ENCODE data around the gene FARSB. TPM values are rescaled to one million over a fixed set of nuclear protein-coding genes. Genes with fewer than 3 reads are reported as not detected.

The FARSB gene
- total and polyA plus RNA-seq, 2 experiments from 2014 or later = 12.9 to 15.0 TPM

- no peaks in the 10 kb centered on the region for H3K4me1 ChIP-seq (ENCODE audit: insufficient read depth)
- no peaks in the 10 kb centered on the region for H3K9me2 ChIP-seq (replicated peaks; ENCODE audit: insufficient read depth)
- no peaks in the 10 kb centered on the region for H3K79me2 ChIP-seq
- 27% methylated on average over 10 of the region's 10 CpGs for WGBS (ENCODE audit: low lambda C conversion rate, missing lambda C conversion rate)
- TF ChIP-seq, protein P1, sequence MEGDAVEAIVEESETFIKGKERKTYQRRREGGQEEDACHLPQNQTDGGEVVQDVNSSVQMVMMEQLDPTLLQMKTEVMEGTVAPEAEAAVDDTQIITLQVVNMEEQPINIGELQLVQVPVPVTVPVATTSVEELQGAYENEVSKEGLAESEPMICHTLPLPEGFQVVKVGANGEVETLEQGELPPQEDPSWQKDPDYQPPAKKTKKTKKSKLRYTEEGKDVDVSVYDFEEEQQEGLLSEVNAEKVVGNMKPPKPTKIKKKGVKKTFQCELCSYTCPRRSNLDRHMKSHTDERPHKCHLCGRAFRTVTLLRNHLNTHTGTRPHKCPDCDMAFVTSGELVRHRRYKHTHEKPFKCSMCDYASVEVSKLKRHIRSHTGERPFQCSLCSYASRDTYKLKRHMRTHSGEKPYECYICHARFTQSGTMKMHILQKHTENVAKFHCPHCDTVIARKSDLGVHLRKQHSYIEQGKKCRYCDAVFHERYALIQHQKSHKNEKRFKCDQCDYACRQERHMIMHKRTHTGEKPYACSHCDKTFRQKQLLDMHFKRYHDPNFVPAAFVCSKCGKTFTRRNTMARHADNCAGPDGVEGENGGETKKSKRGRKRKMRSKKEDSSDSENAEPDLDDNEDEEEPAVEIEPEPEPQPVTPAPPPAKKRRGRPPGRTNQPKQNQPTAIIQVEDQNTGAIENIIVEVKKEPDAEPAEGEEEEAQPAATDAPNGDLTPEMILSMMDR (IDR thresholded peaks at IDR 0.05; ENCODE audit: poor library complexity) = peak; percentile 99
- TF ChIP-seq EZH2phosphoT487 (IDR thresholded peaks at IDR 0.05; ENCODE audit: low read depth, severe bottlenecking, unreplicated experiment) = no peak
- peak; percentile 90 for DNase-seq (ENCODE audit: low spot score)
- H3K9me3 ChIP-seq (ENCODE audit: low read depth) = no peaks in the 10 kb centered on the region
- H4K20me1 ChIP-seq (ENCODE audit: insufficient read depth, poor library complexity, severe bottlenecking) = no peaks in the 10 kb centered on the region
- no peaks in the 10 kb centered on the region for H3K27me3 ChIP-seq
- H3K27ac ChIP-seq = no peak overlapping the region
- H2AFZ ChIP-seq = no peak overlapping the region
- H3K4me2 ChIP-seq = no peak overlapping the region
- no peaks in the 10 kb centered on the region for H3K36me3 ChIP-seq (replicated peaks; ENCODE audit: insufficient read depth, low read depth)
- no peak overlapping the region for H3K4me3 ChIP-seq
These were observed 34.8 kb upstream of the FARSB start for GRCh38 chr2:222690564-222691200.

GRCh38 chr2:222689322-222689721, 33.4 kb upstream of the FARSB start:
- DNase-seq (ENCODE audit: low spot score) = no peak
- Histone ChIP-seq H3K4me3 (no peak overlapping the region), H2AFZ (no peak overlapping the region), H3K4me1 (ENCODE audit: insufficient read depth) (no peaks in the 10 kb centered on the region), H3K79me2 (no peaks in the 10 kb centered on the region), H4K20me1 (ENCODE audit: insufficient read depth, poor library complexity, severe bottlenecking) (no peaks in the 10 kb centered on the region), H3K36me3 (replicated peaks; ENCODE audit: insufficient read depth, low read depth) (no peaks in the 10 kb centered on the region), H3K27ac (no peak overlapping the region), H3K9me3 (ENCODE audit: low read depth) (no peaks in the 10 kb centered on the region), H3K4me2 (no peak overlapping the region), H3K27me3 (no peaks in the 10 kb centered on the region), H3K9me2 (replicated peaks; ENCODE audit: insufficient read depth) (no peaks in the 10 kb centered on the region)
- no peak for TF ChIP-seq EZH2 (IDR thresholded peaks at IDR 0.05; ENCODE audit: borderline replicate concordance)
- no peak for TF ChIP-seq EZH2phosphoT487 (IDR thresholded peaks at IDR 0.05; ENCODE audit: low read depth, severe bottlenecking, unreplicated experiment)
- TF ChIP-seq, protein P1 (IDR thresholded peaks at IDR 0.05; ENCODE audit: poor library complexity) = no peak
- WGBS (ENCODE audit: low lambda C conversion rate, missing lambda C conversion rate) = 64% methylated on average over 2 of the region's 2 CpGs

GRCh38 chr2:222688917-222689316, 33.0 kb upstream of the FARSB start:
- 49% methylated on average over 2 of the region's 2 CpGs for WGBS (ENCODE audit: low lambda C conversion rate, missing lambda C conversion rate)
- no peak overlapping the region for H2AFZ ChIP-seq
- no peak overlapping the region for H3K4me3 ChIP-seq
- H3K9me3 ChIP-seq (ENCODE audit: low read depth) = no peaks in the 10 kb centered on the region
- H3K27me3 ChIP-seq = no peaks in the 10 kb centered on the region
- H3K9me2 ChIP-seq (replicated peaks; ENCODE audit: insufficient read depth) = no peaks in the 10 kb centered on the region
- no peak overlapping the region for H3K4me2 ChIP-seq
- no peaks in the 10 kb centered on the region for H3K36me3 ChIP-seq (replicated peaks; ENCODE audit: insufficient read depth, low read depth)
- H3K27ac ChIP-seq = no peak overlapping the region
- no peak for DNase-seq (ENCODE audit: low spot score)
- H3K79me2 ChIP-seq = no peaks in the 10 kb centered on the region
- no peaks in the 10 kb centered on the region for H4K20me1 ChIP-seq (ENCODE audit: insufficient read depth, poor library complexity, severe bottlenecking)
- TF ChIP-seq EZH2phosphoT487 (IDR thresholded peaks at IDR 0.05; ENCODE audit: low read depth, severe bottlenecking, unreplicated experiment) (no peak), EZH2 (IDR thresholded peaks at IDR 0.05; ENCODE audit: borderline replicate concordance) (no peak)
- TF ChIP-seq, protein P1 (IDR thresholded peaks at IDR 0.05; ENCODE audit: poor library complexity) = no peak
- H3K4me1 ChIP-seq (ENCODE audit: insufficient read depth) = no peaks in the 10 kb centered on the region
